ENCODE data around the gene CA6.
"Not testable (repeated sequence)": the region's sequence is repeated elsewhere in the genome, so short reads cannot be mapped to it uniquely, and the experiment has no call there.

DNA sequence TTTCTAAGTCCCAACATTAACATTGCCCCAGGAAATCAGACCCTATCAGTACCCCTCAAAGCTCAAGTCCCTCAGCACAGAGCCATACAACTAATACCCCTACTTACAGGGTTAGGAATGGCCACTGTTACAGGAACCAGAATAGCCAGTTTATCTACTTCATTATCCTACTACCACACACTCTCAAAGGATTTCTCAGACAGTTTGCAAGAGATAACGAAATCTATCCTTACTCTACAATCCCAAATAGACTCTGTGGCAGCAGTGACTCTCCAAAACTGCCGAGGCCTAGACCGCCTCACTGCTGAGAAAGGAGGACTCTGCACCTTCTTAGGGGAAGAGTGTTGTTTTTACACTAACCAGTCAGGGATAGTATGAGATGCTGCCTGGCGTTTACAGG is 48.2 kb upstream of the CA6 start:
- TF ChIP-seq EZH2phosphoT487 (IDR thresholded peaks at IDR 0.05; ENCODE audit: insufficient read depth, low read depth); EZH2 (IDR thresholded peaks at IDR 0.05; ENCODE audit: insufficient read depth, poor library complexity, severe bottlenecking): not testable (repeated sequence)
